Mesothelial cell of epicardium (in vitro differentiated cells): ENCODE results near the gene EP400. TPM values are rescaled to one million over a fixed set of nuclear protein-coding genes. Genes with fewer than 3 reads are reported as not detected.

Experiments used
- DNase-seq, 2 experiments: peaks; one replicate each; pipeline ENCODE4 v3.0.0; 2021; ENCODE audit warnings: low spot score in 2 of 2; ENCODE audit not compliant: unreplicated experiment in 2 of 2
- H3K27ac Mint-ChIP-seq: 2 replicates; pipeline ENCODE4 v1.8.0; 2021; ENCODE audit warnings: mixed read lengths
- H3K27me3 Mint-ChIP-seq: 2 replicates; pipeline ENCODE4 v1.8.0; 2021; ENCODE audit warnings: low read depth, mixed read lengths
- H3K36me3 Mint-ChIP-seq: 2 replicates; pipeline ENCODE4 v1.8.0; 2021; ENCODE audit warnings: mixed read lengths
- H3K4me1 Mint-ChIP-seq: 2 replicates; pipeline ENCODE4 v1.8.0; 2021; ENCODE audit warnings: mixed read lengths
- H3K4me3 Mint-ChIP-seq: 2 replicates; pipeline ENCODE4 v1.8.0; 2021; ENCODE audit warnings: mild to moderate bottlenecking, moderate library complexity, mixed read lengths
- H3K9me3 Mint-ChIP-seq: 2 replicates; pipeline ENCODE4 v1.8.0; 2021; ENCODE audit warnings: mixed read lengths
- CTCF ChIP-seq: fragments of 200-600 bp; sonication (generic); IDR thresholded peaks from one replicate; pipeline ENCODE4 v1.5.0; 2021; ENCODE audit warnings: antibody characterized with exemption; ENCODE audit not compliant: unreplicated experiment
- total RNA-seq: library from RNA; stranded (reverse); gene quantifications from 3 replicates; pipeline ENCODE4 v1.2.1, GENCODE V29; 2021

The EP400 gene
- total RNA-seq, 1 donor from 2014 or later = 77.9 TPM

DNA sequence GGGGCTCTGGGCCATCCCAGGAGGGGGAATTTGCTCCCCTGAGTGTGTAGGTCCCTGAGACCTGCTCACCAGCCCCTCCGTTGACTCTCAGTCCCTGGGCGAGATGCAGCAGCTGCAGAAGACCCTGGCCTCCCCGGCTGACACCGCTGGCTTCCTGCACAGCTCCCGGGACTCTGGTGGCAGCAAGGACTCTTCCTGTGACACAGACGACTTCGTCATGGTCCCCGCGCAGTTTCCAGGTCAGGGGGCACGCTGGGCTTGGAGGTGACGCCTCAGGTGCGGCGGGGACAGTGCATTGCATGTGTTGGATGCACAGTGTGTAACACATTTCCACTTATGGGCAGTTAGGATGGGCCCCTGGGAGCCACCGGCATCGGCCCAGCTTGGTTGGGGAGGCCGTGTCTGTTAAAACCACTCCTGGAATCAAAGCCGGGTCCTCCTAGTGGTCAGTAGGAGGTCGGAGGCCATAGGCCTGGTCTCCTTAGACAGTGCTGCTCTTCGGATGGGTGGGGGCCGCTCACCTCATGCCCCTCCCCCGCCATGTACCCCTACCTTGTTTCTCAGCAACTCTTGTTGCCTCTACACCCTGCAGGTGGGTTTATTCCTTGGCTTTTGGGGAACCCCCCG is 37.8 kb upstream of the EP400 start:
- H3K4me3 Mint-ChIP-seq = no peak overlapping the region
- no peak for TF ChIP-seq CTCF

GRCh38 chr12:131912518-131913274 is 37.0 kb upstream of the EP400 start:
- no peak for DNase-seq
- TF ChIP-seq CTCF = no peak
- peaks cover 5% of the 10 kb centered on the region for H3K36me3 Mint-ChIP-seq
- no peaks in the 10 kb centered on the region for H3K4me1 Mint-ChIP-seq
- no peak overlapping the region for H3K27ac Mint-ChIP-seq
- H3K4me3 Mint-ChIP-seq = no peak overlapping the region
- no peaks in the 10 kb centered on the region for H3K9me3 Mint-ChIP-seq
- no peaks in the 10 kb centered on the region for H3K27me3 Mint-ChIP-seq

More for the DNA sequence above, 37.8 kb upstream of the EP400 start:
- H3K9me3 Mint-ChIP-seq = no peaks in the 10 kb centered on the region
- no peak for DNase-seq
- no peak overlapping the region for H3K27ac Mint-ChIP-seq
- H3K4me1 Mint-ChIP-seq = no peaks in the 10 kb centered on the region
- no peaks in the 10 kb centered on the region for H3K27me3 Mint-ChIP-seq
- peaks cover 5% of the 10 kb centered on the region for H3K36me3 Mint-ChIP-seq

DNA sequence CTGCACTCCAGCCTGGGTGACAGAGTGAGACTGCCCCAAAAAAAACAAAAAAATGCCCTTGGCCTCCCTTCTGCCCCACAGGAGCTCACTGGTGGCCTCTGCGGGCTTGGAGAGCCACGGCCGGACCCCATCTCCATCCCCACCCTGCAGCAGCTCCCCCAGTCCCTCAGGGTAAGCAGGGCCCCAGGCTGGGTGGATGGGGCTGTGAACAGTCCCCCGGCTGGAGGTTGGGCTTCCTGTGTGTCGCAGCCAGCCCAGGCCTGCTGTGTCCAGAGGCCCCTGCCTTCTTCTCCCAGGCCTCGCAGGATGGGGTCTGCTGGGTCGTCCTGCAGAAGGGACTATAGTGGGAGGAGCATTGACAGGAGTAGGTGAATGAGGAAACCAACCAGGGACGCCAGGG is 36.1 kb upstream of the EP400 start:
- no peak for TF ChIP-seq CTCF
- Mint-ChIP-seq H3K27ac (no peak overlapping the region), H3K36me3 (peaks cover 5% of the 10 kb centered on the region), H3K27me3 (no peaks in the 10 kb centered on the region), H3K9me3 (no peaks in the 10 kb centered on the region), H3K4me1 (no peaks in the 10 kb centered on the region), H3K4me3 (no peak overlapping the region)
- no peak for DNase-seq

- no peak overlapping the region for H3K27ac Mint-ChIP-seq
- H3K9me3 Mint-ChIP-seq = no peaks in the 10 kb centered on the region
- no peak for TF ChIP-seq CTCF
- DNase-seq = no peak
- H3K36me3 Mint-ChIP-seq = peaks cover 3% of the 10 kb centered on the region
- no peaks in the 10 kb centered on the region for H3K4me1 Mint-ChIP-seq
- no peaks in the 10 kb centered on the region for H3K27me3 Mint-ChIP-seq
- H3K4me3 Mint-ChIP-seq = no peak overlapping the region
These were observed 35.5 kb upstream of the EP400 start for GRCh38 chr12:131914179-131914702.

GRCh38 chr12:131915000-131915689 is 34.6 kb upstream of the EP400 start:
- no peak for TF ChIP-seq CTCF
- Mint-ChIP-seq H3K4me3 (no peak overlapping the region), H3K9me3 (no peaks in the 10 kb centered on the region), H3K36me3 (peaks cover 3% of the 10 kb centered on the region), H3K4me1 (no peaks in the 10 kb centered on the region), H3K27ac (no peak overlapping the region), H3K27me3 (no peaks in the 10 kb centered on the region)
- DNase-seq = no peak
